ENCODE results near the gene OSBPL5.

OSBPL5 gene

DNA sequence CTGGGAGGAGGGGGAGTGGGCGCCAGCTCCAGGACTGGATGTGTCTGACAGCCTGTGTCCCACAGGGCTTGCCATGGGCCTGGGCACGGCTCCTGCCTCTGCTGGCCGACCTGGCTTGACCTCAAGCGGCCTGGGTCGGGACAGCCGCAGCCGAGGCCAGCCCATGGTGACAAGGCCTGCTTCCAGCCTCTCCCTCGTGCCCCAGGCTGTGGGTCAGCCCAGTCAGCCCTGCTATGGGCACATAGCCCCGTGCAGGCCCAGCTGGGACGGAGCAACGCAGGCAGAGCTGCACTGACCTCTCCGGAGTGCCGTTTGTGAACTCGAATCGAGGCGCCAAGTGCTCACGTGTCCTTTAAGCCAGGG is 17.9 kb downstream of the OSBPL5 start:
- DNase-seq (ENCODE audit: low read depth): no peak
- TF ChIP-seq, protein P1, sequence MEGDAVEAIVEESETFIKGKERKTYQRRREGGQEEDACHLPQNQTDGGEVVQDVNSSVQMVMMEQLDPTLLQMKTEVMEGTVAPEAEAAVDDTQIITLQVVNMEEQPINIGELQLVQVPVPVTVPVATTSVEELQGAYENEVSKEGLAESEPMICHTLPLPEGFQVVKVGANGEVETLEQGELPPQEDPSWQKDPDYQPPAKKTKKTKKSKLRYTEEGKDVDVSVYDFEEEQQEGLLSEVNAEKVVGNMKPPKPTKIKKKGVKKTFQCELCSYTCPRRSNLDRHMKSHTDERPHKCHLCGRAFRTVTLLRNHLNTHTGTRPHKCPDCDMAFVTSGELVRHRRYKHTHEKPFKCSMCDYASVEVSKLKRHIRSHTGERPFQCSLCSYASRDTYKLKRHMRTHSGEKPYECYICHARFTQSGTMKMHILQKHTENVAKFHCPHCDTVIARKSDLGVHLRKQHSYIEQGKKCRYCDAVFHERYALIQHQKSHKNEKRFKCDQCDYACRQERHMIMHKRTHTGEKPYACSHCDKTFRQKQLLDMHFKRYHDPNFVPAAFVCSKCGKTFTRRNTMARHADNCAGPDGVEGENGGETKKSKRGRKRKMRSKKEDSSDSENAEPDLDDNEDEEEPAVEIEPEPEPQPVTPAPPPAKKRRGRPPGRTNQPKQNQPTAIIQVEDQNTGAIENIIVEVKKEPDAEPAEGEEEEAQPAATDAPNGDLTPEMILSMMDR (IDR thresholded peaks at IDR 0.05; ENCODE audit: insufficient read depth, low read depth, low read length, missing control alignments): no peak
- H3K4me3 ChIP-seq (ENCODE audit: low read depth, low read length): no peak overlapping the region

DNA sequence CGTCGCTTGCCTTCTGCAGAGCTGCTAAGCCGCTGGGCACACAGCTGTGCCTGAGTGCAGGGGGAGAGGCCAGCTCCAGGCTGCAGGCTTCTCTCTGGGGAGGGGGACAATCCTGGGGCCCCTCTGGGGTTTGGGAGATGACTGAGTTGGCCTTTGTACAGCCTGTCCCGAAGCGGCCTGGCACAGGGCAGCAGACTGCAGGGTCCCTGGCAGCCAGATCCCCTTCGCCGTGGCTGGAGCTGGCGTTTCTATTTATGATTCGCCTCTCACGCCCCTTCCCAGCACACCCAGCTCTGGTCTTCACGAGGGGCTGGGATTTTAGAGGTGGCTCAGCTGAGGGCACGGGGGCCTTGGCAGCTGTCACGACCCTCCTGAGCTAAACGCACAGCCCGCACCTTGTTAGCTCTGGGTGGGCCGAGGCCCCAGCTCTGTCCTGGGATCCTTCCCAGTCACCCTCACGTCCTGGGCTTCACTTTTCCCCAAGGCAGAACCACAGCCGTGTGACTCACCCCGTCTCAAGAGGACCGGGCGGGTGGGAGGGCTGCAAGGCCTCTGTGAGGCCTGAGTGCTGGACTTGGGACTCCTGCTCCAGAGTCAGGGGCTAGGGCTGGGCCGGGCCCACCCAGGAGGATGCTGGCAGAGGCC is 18.4 kb downstream of the OSBPL5 start:
- H3K4me3 ChIP-seq (ENCODE audit: low read depth, low read length): no peak overlapping the region
- DNase-seq (ENCODE audit: low read depth): no peak
- TF ChIP-seq, protein P1 (IDR thresholded peaks at IDR 0.05; ENCODE audit: insufficient read depth, low read depth, low read length, missing control alignments): no peak

DNA sequence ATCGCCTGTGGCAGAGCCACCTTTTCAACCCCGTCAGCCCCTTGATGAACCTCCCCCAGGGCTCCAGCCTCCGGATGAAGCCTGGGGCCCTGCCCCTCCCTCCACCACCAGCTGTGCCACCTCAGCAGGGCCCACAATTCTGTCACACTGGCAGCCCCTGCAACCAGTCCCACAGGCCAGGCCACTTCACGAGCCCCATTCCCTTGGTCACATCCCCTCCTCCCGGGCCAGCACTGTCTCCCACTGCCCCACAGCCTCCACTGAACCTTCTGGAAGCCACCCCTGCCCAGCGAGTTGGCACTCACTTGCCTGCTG is 19.9 kb downstream of the OSBPL5 start:
- H3K4me3 ChIP-seq (ENCODE audit: low read depth, low read length): no peak overlapping the region
- no peak for DNase-seq (ENCODE audit: low read depth)
- TF ChIP-seq, protein P1 (IDR thresholded peaks at IDR 0.05; ENCODE audit: insufficient read depth, low read depth, low read length, missing control alignments): no peak

DNA sequence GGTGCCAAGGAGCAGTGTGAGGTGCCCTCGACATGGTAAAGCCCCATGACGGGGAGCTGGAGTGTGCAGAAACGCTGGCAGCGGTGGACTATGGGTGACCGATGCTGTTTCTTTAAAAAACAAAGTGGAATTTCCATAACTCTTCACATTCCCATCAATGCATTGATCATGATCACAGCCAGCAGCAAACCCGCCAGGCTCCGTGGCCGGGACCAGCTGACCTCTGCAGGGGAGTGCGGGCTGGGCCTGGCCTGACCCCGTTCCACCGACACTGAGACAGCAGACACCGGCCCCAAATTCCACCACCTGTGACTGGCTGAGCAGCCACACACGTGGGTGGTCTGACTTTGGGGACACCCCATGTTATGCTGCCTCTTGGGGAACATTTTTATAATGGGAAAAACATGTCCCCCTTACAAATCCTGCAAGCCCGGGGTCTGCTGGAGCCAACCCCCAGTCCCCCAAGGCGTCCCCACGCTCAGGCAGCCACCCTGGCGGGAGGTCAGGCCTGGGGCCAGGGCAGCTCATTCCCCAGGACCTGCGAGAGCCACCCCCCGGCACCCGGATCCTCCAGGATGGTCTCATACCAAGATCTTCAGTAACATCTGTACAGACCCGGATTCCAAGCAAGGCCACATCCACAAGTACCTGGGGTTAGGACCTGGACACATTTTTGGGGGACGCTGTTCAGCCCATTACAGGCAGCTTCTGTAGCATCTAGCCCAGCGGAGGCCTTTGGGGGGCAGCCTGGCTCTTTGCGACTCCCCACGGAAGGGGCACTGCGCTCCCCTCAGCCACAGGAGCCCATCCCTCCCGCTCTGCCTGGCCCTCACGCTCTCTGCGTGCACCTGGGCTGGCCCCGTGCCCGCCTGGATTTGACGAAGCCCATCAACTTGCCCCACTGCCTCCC is 20.6 kb downstream of the OSBPL5 start:
- TF ChIP-seq, protein P1 (IDR thresholded peaks at IDR 0.05; ENCODE audit: insufficient read depth, low read depth, low read length, missing control alignments): no peak
- no peak overlapping the region for H3K4me3 ChIP-seq (ENCODE audit: low read depth, low read length)
- no peak for DNase-seq (ENCODE audit: low read depth)

DNA sequence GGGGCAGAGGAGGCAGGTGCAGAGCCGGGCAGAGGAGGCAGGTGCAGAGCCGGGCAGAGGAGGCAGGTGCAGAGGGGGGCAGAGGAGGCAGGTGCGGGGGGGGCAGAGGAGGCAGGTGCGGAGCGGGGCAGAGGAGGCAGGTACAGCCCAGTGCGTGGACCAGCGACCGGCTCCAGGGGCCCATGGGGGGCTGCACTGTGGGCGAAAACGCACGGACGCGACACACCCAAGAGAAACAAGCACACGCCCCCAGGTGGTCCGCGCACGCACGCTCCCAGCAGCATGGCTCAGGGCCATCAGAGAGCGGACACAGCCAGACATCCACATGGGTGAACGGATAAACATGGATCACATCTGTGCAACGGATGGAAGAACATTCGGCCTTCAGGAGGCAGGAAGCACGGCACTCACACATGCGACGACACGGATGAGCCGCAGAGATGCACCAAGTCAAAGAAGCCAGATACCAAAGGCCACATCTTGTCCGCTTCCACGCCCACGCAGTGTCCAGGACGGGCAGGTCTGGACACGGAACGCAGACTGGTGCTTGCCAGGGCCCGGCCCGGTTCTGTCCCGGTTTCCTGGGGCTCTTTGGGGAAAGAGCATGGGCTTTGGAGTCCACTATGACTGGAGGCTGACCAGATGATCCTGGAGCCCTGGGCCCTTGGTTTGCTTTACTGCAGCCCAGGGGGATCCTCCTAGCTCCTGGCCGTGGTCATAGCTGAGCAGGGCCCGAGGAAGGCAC is 21.8 kb downstream of the OSBPL5 start:
- TF ChIP-seq, protein P1 (IDR thresholded peaks at IDR 0.05; ENCODE audit: insufficient read depth, low read depth, low read length, missing control alignments): no peak
- no peak overlapping the region for H3K4me3 ChIP-seq (ENCODE audit: low read depth, low read length)
- no peak for DNase-seq (ENCODE audit: low read depth)

DNA sequence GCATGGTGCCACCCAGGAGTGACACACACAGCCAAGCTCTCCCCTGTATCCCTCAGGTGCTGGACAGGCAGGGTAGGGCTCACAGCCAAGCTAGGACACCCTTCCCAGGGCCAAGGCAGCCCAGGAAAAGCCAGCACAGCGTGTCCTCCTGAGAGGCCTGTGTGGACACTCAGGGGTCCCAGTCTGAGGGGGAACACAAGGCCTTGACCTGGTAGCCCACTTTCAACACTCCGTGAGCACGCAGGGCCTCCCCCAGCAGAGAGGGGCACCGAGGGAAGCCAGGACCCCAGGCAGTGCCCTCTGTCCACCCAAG is 24.9 kb downstream of the OSBPL5 start:
- TF ChIP-seq, protein P1 (IDR thresholded peaks at IDR 0.05; ENCODE audit: insufficient read depth, low read depth, low read length, missing control alignments): no peak
- DNase-seq (ENCODE audit: low read depth): no peak
- H3K4me3 ChIP-seq (ENCODE audit: low read depth, low read length): no peak overlapping the region
